Endothelial cell of umbilical vein (primary cell): ENCODE measurements around the gene CPA1. TPM values are rescaled to one million over a fixed set of nuclear protein-coding genes. Genes with fewer than 3 reads are reported as not detected.

ENCODE experiments used
- BruUV-seq: library from RNA; stranded (reverse); fragments of 400-500 nt; replicated peaks from 2 replicates; lab custom pipeline; 2021; lab: Mats Ljungman, UMichigan
- CTCF ChIA-PET: fragments of 300-600, 350-600 bp; sonication (Branson Sonifier 250); formaldehyde crosslinking; loops from one replicate; lab custom pipeline; 2021; ENCODE audit warnings: antibody characterized with exemption, inconsistent platforms; lab: Charles Lee
- POLR2A ChIA-PET: fragments of 300-600, 350-600 bp; sonication (Branson Sonifier 250); formaldehyde crosslinking; loops from one replicate; lab custom pipeline; 2021; ENCODE audit warnings: antibody characterized with exemption, inconsistent platforms; lab: Charles Lee
- DNase-seq: peaks from one replicate; pipeline ENCODE4 v3.0.0-alpha.2; 2011; ENCODE audit warnings: low read depth, low spot score
- FAIRE-seq: peaks from 2 replicates; lab custom pipeline; 2011; peaks lifted over from hg19 to GRCh38; lab: Jason Lieb, UNC
- H2AFZ ChIP-seq: 2 replicates; pipeline ENCODE4 v1.6.0; 2012; ENCODE audit warnings: low read depth, low read length, control low read depth, inconsistent platforms
- H3K27ac ChIP-seq: 2 replicates; pipeline ENCODE4 v1.5.1; 2011; ENCODE audit warnings: low read depth, mild to moderate bottlenecking, control low read depth, low read length, moderate library complexity; ENCODE audit not compliant: insufficient read depth
- H3K27me3 ChIP-seq, 2 experiments: 2 replicates each; pipeline versions ENCODE4 v1.6.0 to v1.6.1; 2011; ENCODE audit warnings: low read length in 2 of 2, mixed read lengths in 1 of 2; ENCODE audit not compliant: control insufficient read depth in 2 of 2, insufficient read depth in 2 of 2
- H3K36me3 ChIP-seq, 2 experiments: 2 replicates in 1 of 2; 3 replicates in 1 of 2; pipeline ENCODE4 v1.5.1; 2011; ENCODE audit warnings: low read length in 2 of 2, mild to moderate bottlenecking in 1 of 2, moderate library complexity in 1 of 2; ENCODE audit not compliant: control insufficient read depth in 2 of 2, insufficient read depth in 2 of 2; ENCODE audit errors: extremely low read depth in 1 of 2
- H3K4me1 ChIP-seq: 3 replicates; pipeline ENCODE4 v1.5.1; 2011; ENCODE audit warnings: mild to moderate bottlenecking, low read length; ENCODE audit not compliant: control insufficient read depth, insufficient read depth; ENCODE audit errors: extremely low read depth
- H3K4me2 ChIP-seq: 2 replicates; pipeline ENCODE4 v1.6.1; 2011; ENCODE audit warnings: low read length, control low read depth, mixed read lengths; ENCODE audit not compliant: insufficient read depth
- H3K4me3 ChIP-seq, 3 experiments: fragments of 200-600 bp in 1 of 3; sonication (generic), shearing (Covaris generic) in 1 of 3; replicated peaks in 1 of 3; 2 replicates each; pipeline ENCODE4 v1.5.1; 2011 to 2016; ENCODE audit warnings: control low read depth in 3 of 3, low read length in 3 of 3, mild to moderate bottlenecking in 2 of 3, inconsistent platforms in 1 of 3, low read depth in 1 of 3, moderate library complexity in 1 of 3; ENCODE audit not compliant: insufficient read depth in 1 of 3
- H3K79me2 ChIP-seq: 2 replicates; pipeline ENCODE4 v1.6.0; 2012; ENCODE audit warnings: low read length, inconsistent platforms; ENCODE audit not compliant: control insufficient read depth, insufficient read depth
- H3K9ac ChIP-seq: replicated peaks from 2 replicates; pipeline ENCODE3; 2011; ENCODE audit warnings: low read length, control low read depth; ENCODE audit not compliant: insufficient read depth; ENCODE audit errors: extremely low read depth
- H3K9me1 ChIP-seq: replicated peaks from 3 replicates; pipeline ENCODE4 v1.6.0; 2011; ENCODE audit warnings: mild to moderate bottlenecking, low read length; ENCODE audit not compliant: control insufficient read depth, insufficient read depth; ENCODE audit errors: extremely low read depth
- H3K9me3 ChIP-seq: replicated peaks from 2 replicates; pipeline ENCODE4 v1.5.1; 2012; ENCODE audit warnings: low read length, inconsistent platforms; ENCODE audit not compliant: control insufficient read depth, insufficient read depth
- H4K20me1 ChIP-seq: replicated peaks from 2 replicates; pipeline ENCODE3; 2011; ENCODE audit warnings: mild to moderate bottlenecking, low read length; ENCODE audit not compliant: control insufficient read depth, insufficient read depth; ENCODE audit errors: extremely low read depth
- CTCF ChIP-seq, 2 donors: IDR thresholded peaks; 1 replicate in 1 of 2; 2 replicates in 1 of 2; pipeline ENCODE4 v1.5.1; 2011; ENCODE audit warnings: low read length in 2 of 2, mild to moderate bottlenecking in 2 of 2, moderate library complexity in 2 of 2, control low read depth in 1 of 2, inconsistent platforms in 1 of 2, low read depth in 1 of 2; ENCODE audit not compliant: insufficient read depth in 1 of 2; ENCODE audit errors: extremely low read depth in 1 of 2
- EZH2 ChIP-seq: IDR thresholded peaks from 2 replicates; pipeline ENCODE4 v1.6.1; 2012; ENCODE audit warnings: borderline replicate concordance, low read depth, mild to moderate bottlenecking, moderate library complexity, low read length, inconsistent platforms; ENCODE audit not compliant: severe bottlenecking
- FOS ChIP-seq: IDR thresholded peaks from 2 replicates; pipeline ENCODE4 v1.6.1; 2011; ENCODE audit warnings: mild to moderate bottlenecking, low read length, moderate library complexity, borderline replicate concordance; ENCODE audit not compliant: insufficient read depth
- GATA2 ChIP-seq: IDR thresholded peaks from 2 replicates; pipeline ENCODE4 v1.7.0; 2011; ENCODE audit warnings: low read depth, mild to moderate bottlenecking, moderate library complexity, mixed read lengths, low read length; ENCODE audit not compliant: insufficient read length, insufficient read depth
- JUN ChIP-seq: IDR thresholded peaks from 2 replicates; pipeline ENCODE4 v1.6.1; 2011; ENCODE audit warnings: borderline replicate concordance, low read depth; ENCODE audit not compliant: insufficient read length, insufficient read depth
- MAX ChIP-seq: IDR thresholded peaks from 2 replicates; pipeline ENCODE4 v1.6.1; 2011; ENCODE audit not compliant: insufficient read depth, insufficient read length
- MYC ChIP-seq: IDR thresholded peaks from one replicate; pipeline ENCODE4 v1.6.1; 2011; ENCODE audit warnings: mild to moderate bottlenecking, low read depth, low read length
- POLR2A ChIP-seq: IDR thresholded peaks from 2 replicates; pipeline ENCODE4 v1.6.1; 2012; ENCODE audit warnings: low read depth, mild to moderate bottlenecking, control low read depth, low read length
- POLR2AphosphoS5 ChIP-seq: IDR thresholded peaks from 2 replicates; pipeline ENCODE4 v1.6.1; 2012; ENCODE audit warnings: low read depth, mild to moderate bottlenecking, control low read depth, low read length, moderate library complexity; ENCODE audit not compliant: insufficient read depth
- dilution Hi-C: fragments of 300-500 bp; cut with MboI; formaldehyde crosslinking; loops from one replicate; pipeline ENCODE4 v1.15.0; 2019; ENCODE audit warnings: low sequenced_read_pairs; ENCODE audit not compliant: extremely low pct_ligation_motif_present
- intact Hi-C: fragments of 100-400 bp; cut with micrococcal nuclease; formaldehyde crosslinking; loops from one replicate; pipeline ENCODE4 v1.10.0; 2022
- polyA plus RNA-seq, 4 experiments: library from polyadenylated mRNA; depleted of rRNA in 3 of 4; stranded (reverse) in 3 of 4; unstranded in 1 of 4; fragments of >200 nt; gene quantifications; 2 replicates each; pipeline versions ENCODE4 v1.2.1 to v1.2.3, GENCODE V29; 2011 to 2012; ENCODE audit warnings: missing spikeins in 1 of 4
- total RNA-seq: library from RNA; stranded (reverse); gene quantifications from 2 replicates; pipeline ENCODE4 v1.2.3, GENCODE V29; 2021

CPA1 gene
- total and polyA plus RNA-seq, 2 donors (not counting 3 experiments of a cell fraction or from before 2014, with no cell fraction given): not detected

- Histone ChIP-seq H3K9me1 (no peaks in the 10 kb centered on the region), H3K9me3 (no peaks in the 10 kb centered on the region), H4K20me1 (no peaks in the 10 kb centered on the region), H2AFZ (no peak overlapping the region), H3K4me1 (peaks cover 7% of the 10 kb centered on the region), H3K27ac (no peak overlapping the region), H3K4me3 (no peak overlapping the region), H3K4me2 (no peak overlapping the region), H3K27me3 (no peaks in the 10 kb centered on the region), H3K79me2 (no peaks in the 10 kb centered on the region), H3K36me3 (no peaks in the 10 kb centered on the region), H3K9ac (no peak overlapping the region)
- dilution Hi-C loops: no loop called here
- FAIRE-seq: no peak
- POLR2A ChIA-PET: no interaction called here
- no peak for TF ChIP-seq CTCF (IDR thresholded peaks at IDR 0.05; ENCODE audit: extremely low read depth in 1 of 2, insufficient read depth in 1 of 2, low read depth in 1 of 2, low read length in 2 of 2)
- no peak for TF ChIP-seq FOS
- no peak for TF ChIP-seq MAX
- TF ChIP-seq POLR2AphosphoS5: no peak
- TF ChIP-seq JUN: no peak
- no peak for TF ChIP-seq MYC
- no peak for TF ChIP-seq GATA2
- no peak for TF ChIP-seq EZH2
- no peak for TF ChIP-seq POLR2A
- BruUV-seq: no TSS peak
- no peak for DNase-seq
- CTCF ChIA-PET: interaction anchor here (1.0 kb wide), 1 partner anchor 12 kb away, joined by 4 read pairs; no protein-coding TSS in a partner anchor
- intact Hi-C loops: no loop called here
These were observed 15.2 kb upstream of the CPA1 start for GRCh38 chr7:130365088-130365487.
